DMS53 (cell line): ENCODE measurements around the gene EDN2.

Source experiments
- DNase-seq: peaks from one replicate; lab custom pipeline; 2025; lab: John Stamatoyannopoulos, UW

EDN2 gene

DNA sequence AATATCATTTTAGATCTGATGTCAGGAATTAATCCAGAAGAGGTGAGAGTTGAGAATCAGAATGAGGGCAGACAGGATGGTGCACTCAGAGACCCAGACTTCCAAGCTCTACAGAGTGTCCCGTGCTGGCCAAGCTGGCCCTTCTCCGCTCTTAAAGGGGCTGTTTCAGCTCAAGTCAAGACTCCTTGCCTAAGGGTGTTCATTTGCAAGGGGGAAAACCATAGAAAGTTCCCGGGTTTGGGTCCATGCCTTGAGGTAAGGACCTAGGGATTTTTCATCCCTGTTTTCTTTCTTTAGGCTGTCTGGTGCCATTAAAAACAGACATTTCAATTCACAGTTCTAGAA is 47.5 kb downstream of the EDN2 start:
- no peak for DNase-seq

DNA sequence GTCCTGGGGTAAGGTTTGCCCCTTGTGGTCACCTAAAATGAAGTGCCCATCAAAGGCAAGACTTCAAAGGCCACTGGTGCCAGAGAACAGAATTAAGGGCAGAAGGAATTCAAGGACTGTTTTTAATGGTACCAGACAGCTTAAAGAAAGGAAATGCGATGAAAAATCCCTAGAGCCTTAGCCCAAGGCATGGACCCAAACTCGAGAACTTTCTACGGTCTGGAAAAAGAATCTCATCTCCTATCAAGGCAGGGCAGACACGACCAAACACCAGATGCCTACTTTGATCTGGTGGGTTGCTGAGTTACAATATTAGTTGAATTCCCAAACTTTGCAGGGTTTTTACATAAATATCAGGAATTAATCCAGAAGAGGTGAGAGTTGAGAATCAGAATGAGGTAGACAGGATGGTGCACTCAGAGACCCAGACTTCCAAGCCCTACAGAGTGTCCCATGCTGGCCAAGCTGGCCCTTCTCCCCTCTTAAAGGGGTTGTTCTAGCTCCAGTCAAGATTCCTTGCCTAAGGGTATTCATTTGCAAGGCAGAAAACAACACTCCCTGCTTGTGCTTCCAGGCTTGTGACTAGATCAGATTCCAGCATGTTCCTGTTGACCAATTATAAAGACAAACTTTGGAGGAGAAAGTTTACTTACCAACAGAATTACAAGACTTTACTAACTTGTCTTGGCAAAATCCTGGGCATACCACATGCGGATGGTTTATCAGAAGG is 48.0 kb downstream of the EDN2 start:
- no peak for DNase-seq

DNA sequence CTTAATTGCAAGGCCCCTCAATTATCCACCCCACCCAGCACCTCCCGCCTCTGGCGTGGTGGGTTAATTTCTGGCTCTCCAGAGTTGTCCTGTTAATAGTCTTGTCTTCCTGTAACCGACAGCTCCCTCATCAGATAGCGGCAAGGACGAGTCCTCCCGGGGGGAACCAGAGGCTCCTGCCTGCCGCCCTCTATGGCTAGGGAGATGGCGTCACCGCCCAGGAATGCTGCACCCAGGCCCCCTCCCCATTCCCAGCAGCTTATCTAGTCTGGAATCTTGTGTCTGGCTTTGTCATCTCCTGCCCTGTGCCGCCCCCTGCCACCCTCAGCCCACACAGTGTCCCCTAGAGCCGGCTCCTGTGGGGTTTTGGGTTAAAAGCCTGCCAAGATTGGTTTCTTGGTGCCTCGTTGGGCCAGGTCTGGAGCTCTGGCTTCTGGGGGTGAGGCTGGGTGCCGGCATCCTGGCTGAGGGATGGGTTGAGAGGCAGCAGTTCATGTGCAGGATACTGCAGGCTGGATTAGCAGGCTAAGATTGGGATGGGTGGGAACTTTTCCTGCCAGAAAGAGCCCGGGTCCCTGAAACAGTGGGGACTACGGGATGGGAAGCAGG is 48.8 kb downstream of the EDN2 start:
- no peak for DNase-seq

DNA sequence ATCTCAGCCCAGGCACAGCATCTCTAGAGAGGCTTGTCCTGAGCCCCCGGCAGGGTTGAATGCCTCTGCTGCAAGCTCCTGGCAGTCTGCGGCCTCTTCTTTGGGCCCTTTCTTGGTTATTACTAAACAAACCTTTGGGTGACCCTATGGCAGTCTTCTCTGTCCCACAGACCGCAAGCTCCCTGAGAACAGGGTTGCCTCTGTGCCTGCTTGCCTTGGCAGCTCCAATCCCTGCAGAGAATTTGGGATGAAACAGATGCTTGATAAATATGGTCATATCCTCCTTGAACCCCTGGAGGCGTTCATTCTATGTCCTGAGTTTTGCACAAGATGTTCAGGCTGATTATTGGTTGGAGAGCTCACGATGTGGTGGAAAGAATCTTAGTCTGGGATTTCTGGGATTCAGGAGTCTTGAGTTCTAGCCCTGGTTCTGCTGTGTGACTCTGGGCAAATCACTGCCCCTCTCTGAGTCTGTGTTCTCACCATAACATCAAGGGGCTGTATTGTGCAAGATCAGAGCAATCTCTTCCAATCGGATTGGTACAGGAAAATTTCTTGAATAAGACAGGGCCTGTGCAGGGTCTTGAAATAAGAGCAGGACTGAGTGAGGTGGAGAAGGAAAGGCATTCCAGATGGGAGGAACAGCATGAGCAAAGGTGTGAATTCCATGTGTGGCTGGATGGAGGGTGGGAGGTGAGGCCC is 49.6 kb downstream of the EDN2 start:
- DNase-seq, result no peak

DNA sequence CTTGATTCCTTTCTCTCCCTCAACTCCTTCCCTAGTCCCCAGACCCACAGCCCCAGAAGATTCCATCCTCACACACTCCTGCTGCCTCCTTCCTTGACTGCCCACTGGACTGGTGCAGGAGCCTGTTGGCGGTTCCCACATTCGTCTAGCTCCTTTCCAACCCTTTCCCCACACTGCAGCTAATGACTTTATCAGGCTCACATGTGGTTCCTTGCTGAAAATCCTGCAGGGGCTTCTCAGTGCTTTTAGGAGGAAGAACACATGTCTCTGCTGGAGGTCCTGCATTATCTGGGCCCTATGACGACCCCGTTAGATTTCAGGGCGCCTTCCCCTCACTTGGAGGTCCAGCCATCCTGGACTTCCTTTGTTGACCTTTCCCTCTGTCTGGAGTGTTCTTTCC is 50.2 kb downstream of the EDN2 start:
- no peak for DNase-seq

DNA sequence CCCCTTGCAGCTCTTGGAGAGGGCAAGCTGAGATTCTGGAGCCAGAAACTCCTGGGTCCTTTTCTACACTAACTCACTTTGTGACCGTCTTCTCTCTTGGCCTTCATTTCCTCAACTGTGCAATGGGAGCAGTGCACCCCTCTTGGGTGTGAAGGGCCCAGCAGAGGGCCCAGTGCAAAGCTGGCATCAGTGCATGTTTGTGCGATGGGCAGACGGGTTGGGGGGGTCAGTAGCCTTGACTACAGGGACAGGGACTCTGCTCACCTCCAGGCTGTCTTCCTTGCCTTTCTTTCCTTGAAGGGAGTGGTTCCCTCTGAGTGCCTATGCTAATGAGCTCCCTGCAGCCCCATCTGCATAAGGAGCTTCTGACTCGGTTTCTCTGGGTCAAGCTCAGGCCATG is 51.0 kb downstream of the EDN2 start:
- DNase-seq, result no peak

DNA sequence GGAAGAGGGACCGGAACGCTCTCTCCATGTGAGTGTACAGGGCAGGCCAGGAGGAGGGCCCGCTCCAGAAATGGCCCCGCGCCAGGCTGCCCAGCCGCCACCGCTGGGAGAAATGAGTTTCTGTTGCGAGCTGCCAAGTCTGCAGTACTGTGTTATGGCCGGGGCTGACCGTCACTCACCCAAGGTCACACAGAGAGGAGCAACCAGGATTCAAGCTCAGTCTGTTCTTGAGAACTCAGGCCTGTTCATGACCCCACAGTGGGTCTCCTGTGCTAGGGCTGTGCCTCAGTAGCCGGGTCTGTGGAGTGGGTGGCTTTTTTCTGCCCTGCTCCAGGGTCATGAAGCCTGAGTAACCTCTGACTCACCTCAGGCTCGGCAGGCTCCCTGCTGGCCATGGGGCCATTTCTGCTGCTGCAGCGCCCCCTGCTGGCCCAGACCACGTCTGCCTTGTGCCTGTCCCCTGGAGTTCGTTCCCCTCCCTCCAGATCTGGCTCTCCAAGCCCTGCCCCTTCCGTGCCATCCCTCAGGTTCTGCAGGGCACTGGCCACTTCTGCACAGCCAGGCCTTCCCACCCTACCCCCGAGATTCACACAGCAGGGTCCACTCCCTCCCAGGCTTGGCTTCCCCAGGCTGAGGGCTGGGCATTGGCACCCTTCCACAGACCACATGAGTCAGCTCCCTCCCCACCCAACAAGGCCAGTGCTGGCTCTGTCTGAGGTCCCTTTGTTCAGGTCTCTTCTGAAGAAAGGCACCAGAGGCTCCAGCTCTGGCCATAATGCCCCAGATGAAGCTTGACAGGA is 51.8 kb downstream of the EDN2 start:
- peak; percentile 93 for DNase-seq

DNA sequence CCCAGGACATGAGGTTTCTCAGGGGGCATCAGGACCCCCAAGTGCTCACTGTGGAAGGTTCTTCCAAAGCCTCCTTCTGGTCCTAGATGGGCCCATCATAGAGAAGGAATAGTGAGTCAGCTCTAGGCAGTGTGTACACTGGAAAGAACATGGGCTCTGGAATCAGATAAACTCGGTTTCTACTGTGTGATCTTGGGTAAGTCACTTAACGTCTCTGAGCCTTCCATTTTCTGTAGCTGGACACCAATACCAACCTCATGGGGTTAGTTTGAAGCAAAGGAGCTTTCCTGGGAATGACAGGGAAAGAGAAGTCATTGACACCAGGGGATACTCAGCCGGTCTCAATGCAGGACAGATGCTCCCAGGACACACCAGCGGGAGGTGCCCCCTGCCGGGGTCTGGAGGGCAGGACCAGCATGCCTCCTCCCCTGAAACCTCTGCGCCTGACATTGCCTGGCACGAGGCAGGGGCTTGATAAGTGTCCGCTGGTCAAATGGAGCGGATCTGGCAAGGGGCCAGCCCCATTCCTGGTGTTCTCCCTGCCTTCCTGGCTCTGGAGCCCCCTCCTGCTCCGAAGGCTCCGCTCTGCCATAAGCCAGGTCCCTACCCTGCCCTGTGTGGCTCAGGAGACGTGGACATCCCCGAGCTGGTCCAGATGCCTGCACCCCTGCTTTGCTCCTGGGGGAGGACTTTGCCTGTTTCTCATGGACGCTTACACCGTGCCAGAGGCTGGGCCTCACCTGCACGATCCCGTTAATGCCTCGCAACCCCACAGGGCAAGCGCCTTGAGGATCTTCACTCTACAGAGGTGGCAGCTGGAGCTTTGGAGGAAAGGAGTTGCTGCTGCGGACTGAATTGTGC is 52.8 kb downstream of the EDN2 start:
- no peak for DNase-seq

DNA sequence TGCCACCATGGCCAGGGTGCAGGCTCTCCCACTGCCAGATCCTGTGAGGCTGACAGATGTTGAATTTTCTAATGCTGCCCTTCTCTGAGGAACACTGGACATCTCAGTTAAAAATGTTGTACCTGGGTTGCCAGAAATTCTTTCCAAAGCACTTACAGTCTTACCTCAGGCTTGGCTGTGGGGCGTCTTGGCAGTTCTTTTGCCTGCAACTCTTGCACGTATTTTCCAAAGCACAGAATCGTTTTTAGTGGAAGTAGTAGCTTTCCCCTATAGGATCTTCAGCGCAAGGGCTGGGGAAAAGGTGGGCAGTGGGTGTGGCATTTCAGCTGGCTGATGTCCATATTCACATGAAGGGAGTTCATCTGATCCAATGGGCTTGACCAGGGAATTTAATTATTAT is 53.9 kb downstream of the EDN2 start:
- DNase-seq, result no peak

DNA sequence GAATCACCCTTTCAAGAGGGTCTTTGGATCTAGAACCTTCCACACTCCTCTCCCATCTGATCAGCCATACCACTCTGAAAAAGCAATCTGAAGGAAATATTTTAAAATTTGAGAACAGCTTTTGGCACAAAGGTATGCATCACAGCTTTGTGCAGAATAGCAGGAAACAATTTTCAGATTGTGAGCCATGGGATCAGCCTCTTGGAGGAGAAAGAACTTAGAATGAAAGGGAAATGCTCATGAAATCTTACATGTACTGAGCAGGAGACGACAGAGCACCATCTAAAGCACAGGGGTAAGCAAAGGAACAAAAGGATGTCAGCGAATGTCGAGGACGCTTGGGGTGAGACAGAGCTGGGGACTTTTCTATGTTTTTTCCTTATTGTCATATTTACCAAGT is 54.4 kb downstream of the EDN2 start:
- no peak for DNase-seq

DNA sequence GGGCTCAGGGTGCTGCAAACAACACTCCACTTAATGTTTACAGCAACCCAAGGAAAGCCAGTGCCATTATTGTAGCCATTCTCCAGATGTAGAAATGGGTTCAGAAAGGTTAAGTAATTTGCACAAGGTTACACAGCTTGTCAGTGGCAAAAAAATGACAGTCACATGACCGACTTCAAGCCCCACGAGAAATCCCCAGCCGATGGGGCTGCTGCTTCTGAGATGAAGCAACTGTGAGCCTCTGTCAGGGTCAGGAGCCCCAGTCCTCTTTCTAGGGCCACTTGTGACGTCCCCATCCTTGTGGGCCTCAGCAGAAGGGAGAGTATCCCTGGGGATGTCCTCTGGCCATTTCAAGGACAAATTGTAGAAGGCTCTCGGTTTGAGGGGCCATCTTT is 54.8 kb downstream of the EDN2 start:
- DNase-seq, result no peak
